NCI-H748 (cell line): ENCODE data around the gene GBP3.
"Not testable (repeated sequence)": the region's sequence is repeated elsewhere in the genome, so short reads cannot be mapped to it uniquely, and the experiment has no call there.

Source experiments
- DNase-seq: peaks from one replicate; lab custom pipeline; 2025; ENCODE audit not compliant: unreplicated experiment; lab: John Stamatoyannopoulos, UW

Gene GBP3

GRCh38 chr1:89022167-89022959 is at the start of gene GBP3:
TSS of gene GBP3 (minus strand) at chr1:89022866. CDS start at chr1:89020721, 2,145 bp downstream.
- DNase-seq = peak; percentile 57

- no peak for DNase-seq
Observed at GRCh38 chr1:89070509-89070908, 47.8 kb upstream of the GBP3 start.

- no peak for DNase-seq
Observed at GRCh38 chr1:89069951-89070350, 47.3 kb upstream of the GBP3 start.

- no peak for DNase-seq
Observed at GRCh38 chr1:89068291-89068690, 45.6 kb upstream of the GBP3 start.

- no peak for DNase-seq
Observed at GRCh38 chr1:89065079-89065868, 42.6 kb upstream of the GBP3 start, which contains the start of gene GBP1. TSS of gene GBP1 (minus strand) at chr1:89065208. CDS start at chr1:89063234, 1,974 bp downstream.

GRCh38 chr1:89064632-89065031 is 42.0 kb upstream of the GBP3 start:
- no peak for DNase-seq

- DNase-seq = no peak
Observed at GRCh38 chr1:89063094-89063493, 40.4 kb upstream of the GBP3 start.

- no peak for DNase-seq
Observed at GRCh38 chr1:89060091-89060490, 37.4 kb upstream of the GBP3 start.

GRCh38 chr1:89051955-89052312 is 29.3 kb upstream of the GBP3 start:
- no peak for DNase-seq

- no peak for DNase-seq
Observed at GRCh38 chr1:89051300-89051954, 28.8 kb upstream of the GBP3 start.

- no peak for DNase-seq
Observed at GRCh38 chr1:89050649-89051033, 28.0 kb upstream of the GBP3 start.

GRCh38 chr1:89049901-89050648 is 27.4 kb upstream of the GBP3 start:
- DNase-seq = not testable (repeated sequence)

GRCh38 chr1:89049187-89049586 is 26.5 kb upstream of the GBP3 start:
- not testable (repeated sequence) for DNase-seq

GRCh38 chr1:89047734-89048133 is 25.1 kb upstream of the GBP3 start:
- DNase-seq = no peak

GRCh38 chr1:89046318-89047183 is 23.9 kb upstream of the GBP3 start:
- not testable (repeated sequence) for DNase-seq

- no peak for DNase-seq
Observed at GRCh38 chr1:89044970-89045721, 22.5 kb upstream of the GBP3 start.

- DNase-seq = no peak
Observed at GRCh38 chr1:89043940-89044339, 21.3 kb upstream of the GBP3 start.

- DNase-seq = no peak
Observed at GRCh38 chr1:89042491-89042890, 19.8 kb upstream of the GBP3 start.

- no peak for DNase-seq
Observed at GRCh38 chr1:89041721-89042120, 19.1 kb upstream of the GBP3 start.
